ENCODE data around the gene PEX13.

- TF ChIP-seq CTCF (IDR thresholded peaks at IDR 0.05), result no peak
- no peak for TF ChIP-seq POLR2A (IDR thresholded peaks at IDR 0.05)
- TF ChIP-seq POLR2AphosphoS5 (IDR thresholded peaks at IDR 0.05), result no peak
Measured at GRCh38 chr2:60989259-60989658, 28.3 kb upstream of the PEX13 start.

Data from sigmoid colon (tissue), 4 donors.